ENCODE results near the gene GREM1. TPM values are rescaled to one million over a fixed set of nuclear protein-coding genes. Genes with fewer than 3 reads are reported as not detected.

The GREM1 gene
- total and polyA plus RNA-seq, 2 of the 8 experiments (the other 6 are each of a cell fraction or from before 2014, with no cell fraction given) = 0.12 to 1.1 TPM

- POLR2A ChIA-PET (ENCODE audit: partially characterized antibody) = no interaction called here
- H4K20me1 ChIP-seq (replicated peaks in 1 of 2; ENCODE audit: control insufficient read depth in 1 of 2, insufficient read depth in 2 of 2, low read length in 2 of 2) = no peaks in the 10 kb centered on the region
- no peaks in the 10 kb centered on the region for H3K4me1 ChIP-seq (replicated peaks in 1 of 4; ENCODE audit: control insufficient read depth in 3 of 4, insufficient read depth in 4 of 4, low read length in 3 of 4)
- DNase-seq (ENCODE audit: low read depth in 1 of 2, low spot score in 2 of 2) = no peak
- no peak overlapping the region for H3K23ac ChIP-seq (ENCODE audit: insufficient read length)
- no peak overlapping the region for H2BK15ac ChIP-seq (ENCODE audit: low read length)
- TF ChIP-seq ATF2 (IDR thresholded peaks at IDR 0.05; ENCODE audit: low read length) (no peak), ATF3 (IDR thresholded peaks at IDR 0.05; ENCODE audit: insufficient read depth, low read depth, low read length) (no peak), RNF2 (IDR thresholded peaks at IDR 0.05; ENCODE audit: borderline replicate concordance, low read depth, low read length, missing control alignments, poor library complexity, severe bottlenecking) (no peak)
- no peak overlapping the region for H3K18ac ChIP-seq (ENCODE audit: extremely low read depth, low read length)
- no peak overlapping the region for H2AK5ac ChIP-seq (ENCODE audit: low read depth, low read length)
- H4K8ac ChIP-seq (ENCODE audit: extremely low read depth, insufficient read depth, low read length) = no peak overlapping the region
- no peak overlapping the region for H3K4me3 ChIP-seq (ENCODE audit: extremely low read depth in 1 of 4, insufficient read depth in 2 of 4, low read depth in 3 of 4, low read length in 4 of 4)
- no peak overlapping the region for H2BK120ac ChIP-seq (replicated peaks; ENCODE audit: low read depth, low read length)
- no peaks in the 10 kb centered on the region for H3K9me3 ChIP-seq (ENCODE audit: insufficient read depth in 2 of 2, low read depth in 1 of 2, low read length in 1 of 2)
- no peak overlapping the region for H4K5ac ChIP-seq (ENCODE audit: insufficient read length, low read depth, low read length)
- no peak overlapping the region for H2BK5ac ChIP-seq (ENCODE audit: low read depth, low read length)
- H3K23me2 ChIP-seq (ENCODE audit: low read depth, low read length) = no peaks in the 10 kb centered on the region
- no peaks in the 10 kb centered on the region for H3K79me2 ChIP-seq (ENCODE audit: control insufficient read depth in 1 of 2, insufficient read depth in 2 of 2, low read length in 2 of 2)
- no peak overlapping the region for H2BK20ac ChIP-seq (ENCODE audit: low read length)
- no peak overlapping the region for H4K91ac ChIP-seq (replicated peaks; ENCODE audit: insufficient read length, low read length)
- 80% methylated on average over 8 of the region's 8 CpGs; no CpG with 5 or more reads in 1 of the 2 experiments for WGBS, 2 experiments (ENCODE audit: extremely low coverage in 1 of 2, insufficient coverage in 1 of 2, insufficient read length in 1 of 2, insufficient replicate concordance in 2 of 2, low coverage in 1 of 2, low lambda C conversion rate in 2 of 2, missing lambda C conversion rate in 1 of 2)
- no peaks in the 10 kb centered on the region for H3K79me1 ChIP-seq (ENCODE audit: low read depth, low read length)
- FAIRE-seq = no peak
- H2AFZ ChIP-seq (ENCODE audit: low read length) = no peak overlapping the region
- no peaks in the 10 kb centered on the region for H3K27me3 ChIP-seq (replicated peaks in 1 of 4; ENCODE audit: control insufficient read depth in 3 of 4, extremely low read depth in 1 of 4, insufficient read depth in 3 of 4, low read length in 3 of 4)
- no peak overlapping the region for H3K14ac ChIP-seq (ENCODE audit: insufficient read length)
- CTCF ChIA-PET (ENCODE audit: partially characterized antibody) = interaction anchor here (1.2 to 1.8 kb wide), 2 partner anchors 9 to 232 kb away, joined by 4 to 6 read pairs; no protein-coding TSS in a partner anchor
- no peak overlapping the region for H3K4ac ChIP-seq (replicated peaks; ENCODE audit: insufficient read length, low read depth, low read length)
- no peak overlapping the region for H3K27ac ChIP-seq (ENCODE audit: low read depth, low read length)
- H3K9ac ChIP-seq (replicated peaks in 1 of 4; ENCODE audit: extremely low read depth in 1 of 4, low read depth in 3 of 4, low read length in 3 of 4) = no peak overlapping the region
- no peak overlapping the region for H3K56ac ChIP-seq (replicated peaks; ENCODE audit: insufficient read length, low read depth, low read length)
- no peaks in the 10 kb centered on the region for H3K36me3 ChIP-seq (ENCODE audit: control insufficient read depth in 2 of 4, insufficient read depth in 4 of 4, low read length in 3 of 4)
- H3K4me2 ChIP-seq (ENCODE audit: insufficient read depth in 1 of 2, low read depth in 2 of 2, low read length in 2 of 2) = no peak overlapping the region
- no peak overlapping the region for H2BK12ac ChIP-seq (ENCODE audit: low read depth, low read length)
Observed at GRCh38 chr15:32704395-32704981, 13.3 kb upstream of the GREM1 start.

All from H1 (cell line).